ENCODE measurements around the gene LRCH1. TPM values are rescaled to one million over a fixed set of nuclear protein-coding genes. Genes with fewer than 3 reads are reported as not detected.

Gene LRCH1
- total and polyA plus RNA-seq, 10 of the 15 experiments (the other 5 are each of a cell fraction or from before 2014, with no cell fraction given) = 5.3 to 48.9 (median 14.4) TPM

DNA sequence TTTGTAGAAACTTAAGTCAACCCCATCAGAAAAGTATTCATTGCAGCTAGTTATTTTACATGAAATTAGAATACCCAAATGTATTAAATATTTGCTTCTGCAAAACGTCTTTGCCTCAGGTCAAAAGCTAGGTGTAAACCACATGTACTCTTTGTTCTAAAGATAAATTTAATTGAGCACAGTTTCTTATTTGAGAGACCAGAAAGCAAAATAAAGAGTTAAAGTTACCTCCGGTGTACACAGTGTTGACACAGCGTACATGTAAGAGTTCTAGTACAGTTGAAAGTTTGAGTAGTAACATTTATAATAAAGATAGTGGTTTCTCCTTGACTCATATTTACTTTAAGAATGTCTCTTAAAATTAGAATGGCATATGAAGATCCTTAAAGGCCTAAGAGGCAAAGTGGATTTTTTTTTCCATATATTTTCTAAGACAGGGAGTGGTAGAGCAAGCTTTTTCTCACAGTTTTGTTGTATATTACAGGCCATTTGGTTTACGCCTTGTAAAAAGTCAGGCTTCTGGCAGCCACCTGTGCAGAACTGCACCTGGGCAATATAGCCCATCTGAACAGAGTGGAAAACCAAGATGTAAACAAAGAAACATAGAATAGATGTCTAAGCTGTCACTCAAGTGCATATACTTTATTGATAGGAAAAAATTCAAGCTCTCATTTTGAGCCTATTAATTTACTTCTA is 2.9 kb downstream of the LRCH1 start:
- RAD21 ChIA-PET (ENCODE audit: unreplicated experiment) = interaction anchor here (0.7 to 2.2 kb wide), 31 partner anchors 10 to 165 kb away, joined by 3 to 73 read pairs (median 7); no protein-coding TSS in a partner anchor
- in situ Hi-C loops (cut with MboI) (loop anchor here (10.0 kb wide), 1 partner anchor 381 kb away; no protein-coding TSS in a partner anchor), intact Hi-C loops (cut with micrococcal nuclease; ENCODE audit: unreplicated experiment) (loop anchor here (2.0 kb wide), 1 partner anchor 23 kb away; no protein-coding TSS in a partner anchor)
- peak overlapping the region; percentile 70 for H3K4me3 ChIP-seq
- peaks cover 86% of the 10 kb centered on the region for H3K79me2 ChIP-seq (ENCODE audit: control insufficient read depth, insufficient read depth, low read length)
- H3K36me3 ChIP-seq (ENCODE audit: control insufficient read depth in 2 of 2, insufficient read depth in 2 of 2, low read length in 1 of 2) = no peaks in the 10 kb centered on the region; a peak in 1 of 4 replicates
- ATAC-seq (no peak), FAIRE-seq (no peak), DNase-seq (ENCODE audit: low read depth, low spot score) (no peak)
- POLR2A ChIA-PET = interaction anchor here (0.6 to 2.2 kb wide), 17 partner anchors 10 to 122 kb away, joined by 3 to 24 read pairs (median 5); no protein-coding TSS in a partner anchor
- H3K4me2 ChIP-seq (ENCODE audit: control insufficient read depth, insufficient read depth) = peak overlapping the region; percentile 80
- no peaks in the 10 kb centered on the region for H3K9me3 ChIP-seq (replicated peaks; ENCODE audit: control insufficient read depth, insufficient read depth, low read length)
- H3K27ac ChIP-seq (ENCODE audit: control insufficient read depth, insufficient read depth) = peak overlapping the region; percentile 86
- SMC1A ChIA-PET (ENCODE audit: uncharacterized antibody, unreplicated experiment) = interaction anchor here (0.6 to 2.2 kb wide), 46 partner anchors 8 to 222 kb away, joined by 3 to 124 read pairs (median 6); no protein-coding TSS in a partner anchor
- H3K9ac ChIP-seq (ENCODE audit: control insufficient read depth, insufficient read depth, low read length) = peak overlapping the region; percentile 19; the same call in 1 of the 2 replicates
- H4K20me1 ChIP-seq (ENCODE audit: control insufficient read depth, insufficient read depth) = no peaks in the 10 kb centered on the region; the same call in 1 of the 2 replicates
- peaks cover 15% of the 10 kb centered on the region for H3K4me1 ChIP-seq (ENCODE audit: control insufficient read depth, insufficient read depth, low read length)
- TSS peak; percentile 31 for BruUV-seq (replicated peaks)
- H3K27me3 ChIP-seq (replicated peaks in 1 of 2; ENCODE audit: control insufficient read depth in 2 of 2, insufficient read depth in 2 of 2, low read length in 1 of 2) = no peaks in the 10 kb centered on the region
- H2AFZ ChIP-seq (ENCODE audit: control insufficient read depth, low read depth, low read length) = no peak overlapping the region
- CTCF ChIA-PET = interaction anchor here (0.7 to 2.2 kb wide), 24 partner anchors 10 to 169 kb away, joined by 3 to 16 read pairs (median 4); no protein-coding TSS in a partner anchor
- WGBS (ENCODE audit: insufficient coverage, insufficient replicate concordance, low lambda C conversion rate, missing lambda C conversion rate) = 14% methylated on average over 4 of the region's 4 CpGs
- TF ChIP-seq RAD51 (IDR thresholded peaks at IDR 0.05) (no peak), SREBF1 (IDR thresholded peaks at IDR 0.05; ENCODE audit: low read length) (no peak), MXI1 (IDR thresholded peaks at IDR 0.05; ENCODE audit: low read depth, low read length) (0 out of 2 replicates have a peak, but pooled peaks have one; percentile 28), BMI1 (IDR thresholded peaks at IDR 0.05; ENCODE audit: borderline replicate concordance) (no peak), SPI1 (IDR thresholded peaks at IDR 0.05; ENCODE audit: borderline replicate concordance, insufficient read depth, low read depth, low read length) (no peak), NBN (IDR thresholded peaks at IDR 0.05) (no peak), PML (IDR thresholded peaks at IDR 0.05; ENCODE audit: low read length) (no peak)
- TF ChIP-seq, protein P1, sequence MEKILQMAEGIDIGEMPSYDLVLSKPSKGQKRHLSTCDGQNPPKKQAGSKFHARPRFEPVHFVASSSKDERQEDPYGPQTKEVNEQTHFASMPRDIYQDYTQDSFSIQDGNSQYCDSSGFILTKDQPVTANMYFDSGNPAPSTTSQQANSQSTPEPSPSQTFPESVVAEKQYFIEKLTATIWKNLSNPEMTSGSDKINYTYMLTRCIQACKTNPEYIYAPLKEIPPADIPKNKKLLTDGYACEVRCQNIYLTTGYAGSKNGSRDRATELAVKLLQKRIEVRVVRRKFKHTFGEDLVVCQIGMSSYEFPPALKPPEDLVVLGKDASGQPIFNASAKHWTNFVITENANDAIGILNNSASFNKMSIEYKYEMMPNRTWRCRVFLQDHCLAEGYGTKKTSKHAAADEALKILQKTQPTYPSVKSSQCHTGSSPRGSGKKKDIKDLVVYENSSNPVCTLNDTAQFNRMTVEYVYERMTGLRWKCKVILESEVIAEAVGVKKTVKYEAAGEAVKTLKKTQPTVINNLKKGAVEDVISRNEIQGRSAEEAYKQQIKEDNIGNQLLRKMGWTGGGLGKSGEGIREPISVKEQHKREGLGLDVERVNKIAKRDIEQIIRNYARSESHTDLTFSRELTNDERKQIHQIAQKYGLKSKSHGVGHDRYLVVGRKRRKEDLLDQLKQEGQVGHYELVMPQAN (conservative IDR thresholded peaks at IDR 0.05) = peak; percentile 26; the same call in 1 of the 2 replicates
- TF ChIP-seq, protein P2, sequence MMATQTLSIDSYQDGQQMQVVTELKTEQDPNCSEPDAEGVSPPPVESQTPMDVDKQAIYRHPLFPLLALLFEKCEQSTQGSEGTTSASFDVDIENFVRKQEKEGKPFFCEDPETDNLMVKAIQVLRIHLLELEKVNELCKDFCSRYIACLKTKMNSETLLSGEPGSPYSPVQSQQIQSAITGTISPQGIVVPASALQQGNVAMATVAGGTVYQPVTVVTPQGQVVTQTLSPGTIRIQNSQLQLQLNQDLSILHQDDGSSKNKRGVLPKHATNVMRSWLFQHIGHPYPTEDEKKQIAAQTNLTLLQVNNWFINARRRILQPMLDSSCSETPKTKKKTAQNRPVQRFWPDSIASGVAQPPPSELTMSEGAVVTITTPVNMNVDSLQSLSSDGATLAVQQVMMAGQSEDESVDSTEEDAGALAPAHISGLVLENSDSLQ (IDR thresholded peaks at IDR 0.05) = peak; percentile 87
- TF ChIP-seq, protein P3, sequence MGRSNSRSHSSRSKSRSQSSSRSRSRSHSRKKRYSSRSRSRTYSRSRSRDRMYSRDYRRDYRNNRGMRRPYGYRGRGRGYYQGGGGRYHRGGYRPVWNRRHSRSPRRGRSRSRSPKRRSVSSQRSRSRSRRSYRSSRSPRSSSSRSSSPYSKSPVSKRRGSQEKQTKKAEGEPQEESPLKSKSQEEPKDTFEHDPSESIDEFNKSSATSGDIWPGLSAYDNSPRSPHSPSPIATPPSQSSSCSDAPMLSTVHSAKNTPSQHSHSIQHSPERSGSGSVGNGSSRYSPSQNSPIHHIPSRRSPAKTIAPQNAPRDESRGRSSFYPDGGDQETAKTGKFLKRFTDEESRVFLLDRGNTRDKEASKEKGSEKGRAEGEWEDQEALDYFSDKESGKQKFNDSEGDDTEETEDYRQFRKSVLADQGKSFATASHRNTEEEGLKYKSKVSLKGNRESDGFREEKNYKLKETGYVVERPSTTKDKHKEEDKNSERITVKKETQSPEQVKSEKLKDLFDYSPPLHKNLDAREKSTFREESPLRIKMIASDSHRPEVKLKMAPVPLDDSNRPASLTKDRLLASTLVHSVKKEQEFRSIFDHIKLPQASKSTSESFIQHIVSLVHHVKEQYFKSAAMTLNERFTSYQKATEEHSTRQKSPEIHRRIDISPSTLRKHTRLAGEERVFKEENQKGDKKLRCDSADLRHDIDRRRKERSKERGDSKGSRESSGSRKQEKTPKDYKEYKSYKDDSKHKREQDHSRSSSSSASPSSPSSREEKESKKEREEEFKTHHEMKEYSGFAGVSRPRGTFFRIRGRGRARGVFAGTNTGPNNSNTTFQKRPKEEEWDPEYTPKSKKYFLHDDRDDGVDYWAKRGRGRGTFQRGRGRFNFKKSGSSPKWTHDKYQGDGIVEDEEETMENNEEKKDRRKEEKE (IDR thresholded peaks at IDR 0.05) = no peak
- TF ChIP-seq, protein P4, sequence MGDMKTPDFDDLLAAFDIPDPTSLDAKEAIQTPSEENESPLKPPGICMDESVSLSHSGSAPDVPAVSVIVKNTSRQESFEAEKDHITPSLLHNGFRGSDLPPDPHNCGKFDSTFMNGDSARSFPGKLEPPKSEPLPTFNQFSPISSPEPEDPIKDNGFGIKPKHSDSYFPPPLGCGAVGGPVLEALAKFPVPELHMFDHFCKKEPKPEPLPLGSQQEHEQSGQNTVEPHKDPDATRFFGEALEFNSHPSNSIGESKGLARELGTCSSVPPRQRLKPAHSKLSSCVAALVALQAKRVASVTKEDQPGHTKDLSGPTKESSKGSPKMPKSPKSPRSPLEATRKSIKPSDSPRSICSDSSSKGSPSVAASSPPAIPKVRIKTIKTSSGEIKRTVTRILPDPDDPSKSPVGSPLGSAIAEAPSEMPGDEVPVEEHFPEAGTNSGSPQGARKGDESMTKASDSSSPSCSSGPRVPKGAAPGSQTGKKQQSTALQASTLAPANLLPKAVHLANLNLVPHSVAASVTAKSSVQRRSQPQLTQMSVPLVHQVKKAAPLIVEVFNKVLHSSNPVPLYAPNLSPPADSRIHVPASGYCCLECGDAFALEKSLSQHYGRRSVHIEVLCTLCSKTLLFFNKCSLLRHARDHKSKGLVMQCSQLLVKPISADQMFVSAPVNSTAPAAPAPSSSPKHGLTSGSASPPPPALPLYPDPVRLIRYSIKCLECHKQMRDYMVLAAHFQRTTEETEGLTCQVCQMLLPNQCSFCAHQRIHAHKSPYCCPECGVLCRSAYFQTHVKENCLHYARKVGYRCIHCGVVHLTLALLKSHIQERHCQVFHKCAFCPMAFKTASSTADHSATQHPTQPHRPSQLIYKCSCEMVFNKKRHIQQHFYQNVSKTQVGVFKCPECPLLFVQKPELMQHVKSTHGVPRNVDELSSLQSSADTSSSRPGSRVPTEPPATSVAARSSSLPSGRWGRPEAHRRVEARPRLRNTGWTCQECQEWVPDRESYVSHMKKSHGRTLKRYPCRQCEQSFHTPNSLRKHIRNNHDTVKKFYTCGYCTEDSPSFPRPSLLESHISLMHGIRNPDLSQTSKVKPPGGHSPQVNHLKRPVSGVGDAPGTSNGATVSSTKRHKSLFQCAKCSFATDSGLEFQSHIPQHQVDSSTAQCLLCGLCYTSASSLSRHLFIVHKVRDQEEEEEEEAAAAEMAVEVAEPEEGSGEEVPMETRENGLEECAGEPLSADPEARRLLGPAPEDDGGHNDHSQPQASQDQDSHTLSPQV (IDR thresholded peaks at IDR 0.05) = no peak

Measured in GM12878 (cell line).